SK-N-SH treated with all-trans-retinoic acid at 6 μM for 48 hours (cell line): Measurements from ENCODE around the gene PDGFB.

Source experiments
- ATAC-seq: fragments of 200-7000 bp; cut with Tn5 transposase; 3 replicates; pipeline ENCODE4 v1.9.1; 2020; ENCODE audit warnings: mild to moderate bottlenecking, moderate library complexity
- BACH2 ChIP-seq: fragments of 250-450 bp; sonication (Bioruptor Pico); IDR thresholded peaks from 2 replicates; pipeline ENCODE4 v1.9.0; 2021; ENCODE audit warnings: mild to moderate bottlenecking, borderline replicate concordance
- CSDC2 ChIP-seq: fragments of 250-450 bp; sonication (Bioruptor Pico); IDR thresholded peaks from 2 replicates; pipeline ENCODE4 v1.5.0; 2020; ENCODE audit warnings: mild to moderate bottlenecking, moderate library complexity
- ESRRG ChIP-seq: fragments of 250-450 bp; sonication (Bioruptor Pico); IDR thresholded peaks from 2 replicates; pipeline ENCODE4 v1.6.1; 2021; ENCODE audit warnings: mild to moderate bottlenecking
- GLIS3 ChIP-seq: fragments of 250-450 bp; sonication (Bioruptor Pico); IDR thresholded peaks from 2 replicates; pipeline ENCODE4 v1.5.0; 2020; ENCODE audit warnings: mild to moderate bottlenecking, moderate library complexity
- ISL1 ChIP-seq: fragments of 250-450 bp; sonication (Bioruptor Pico); IDR thresholded peaks from 2 replicates; pipeline ENCODE4 v2.1.2; 2022; ENCODE audit warnings: mild to moderate bottlenecking, moderate library complexity
- OSR1 ChIP-seq: fragments of 250-450 bp; sonication (Bioruptor Pico); IDR thresholded peaks from 2 replicates; pipeline ENCODE4 v1.8.0; 2022; ENCODE audit warnings: moderate library complexity, mild to moderate bottlenecking, inconsistent platforms
- PPARA ChIP-seq: fragments of 250-450 bp; sonication (Bioruptor Pico); IDR thresholded peaks from 2 replicates; pipeline ENCODE4 v1.5.0; 2020; ENCODE audit warnings: mild to moderate bottlenecking, borderline replicate concordance
- RARB ChIP-seq: fragments of 250-450 bp; sonication (Bioruptor Pico); IDR thresholded peaks from 2 replicates; pipeline ENCODE4 v1.8.0; 2021; ENCODE audit warnings: mild to moderate bottlenecking, moderate library complexity
- SNAI2 ChIP-seq: fragments of 250-450 bp; sonication (Bioruptor Pico); IDR thresholded peaks from 2 replicates; pipeline ENCODE4 v1.5.0; 2020; ENCODE audit warnings: mild to moderate bottlenecking, moderate library complexity
- TCF4 ChIP-seq: fragments of 250-450 bp; sonication (Bioruptor Pico); IDR thresholded peaks from 2 replicates; pipeline ENCODE4 v1.8.0; 2021; ENCODE audit warnings: mild to moderate bottlenecking, moderate library complexity, borderline replicate concordance
- TOX ChIP-seq: fragments of 250-450 bp; sonication (Bioruptor Pico); IDR thresholded peaks from 2 replicates; pipeline ENCODE4 v1.8.0; 2021; ENCODE audit warnings: mild to moderate bottlenecking, moderate library complexity, borderline replicate concordance
- ZC3H10 ChIP-seq: fragments of 250-450 bp; sonication (Bioruptor Pico); IDR thresholded peaks from 2 replicates; pipeline ENCODE4 v1.5.1; 2021; ENCODE audit warnings: mild to moderate bottlenecking, moderate library complexity
- ZFP3 ChIP-seq: fragments of 250-450 bp; sonication (Bioruptor Pico); IDR thresholded peaks from 2 replicates; pipeline ENCODE4 v1.5.0; 2020; ENCODE audit warnings: mild to moderate bottlenecking, moderate library complexity
- ZFP30 ChIP-seq: fragments of 450-650 bp; formaldehyde crosslinking; IDR thresholded peaks from 2 replicates; pipeline ENCODE4 v1.5.0; 2022; ENCODE audit warnings: mild to moderate bottlenecking, moderate library complexity
- ZNF565 ChIP-seq: fragments of 450-650 bp; formaldehyde crosslinking; conservative IDR thresholded peaks from 2 replicates; pipeline ENCODE4 v1.5.0; 2020; ENCODE audit warnings: low read depth, mild to moderate bottlenecking, moderate library complexity
- ZNF70 ChIP-seq: fragments of 450-650 bp; formaldehyde crosslinking; IDR thresholded peaks from 2 replicates; pipeline ENCODE4 v1.5.0; 2020; ENCODE audit warnings: mild to moderate bottlenecking, moderate library complexity
- ZNF8 ChIP-seq: fragments of 450-650 bp; formaldehyde crosslinking; IDR thresholded peaks from 2 replicates; pipeline ENCODE4 v1.5.0; 2020; ENCODE audit warnings: mild to moderate bottlenecking, moderate library complexity
- TF ChIP-seq, protein P1 (sequence below): fragments of 250-450 bp; sonication (Bioruptor Pico); IDR thresholded peaks from 2 replicates; pipeline ENCODE4 v1.5.1; 2020; ENCODE audit warnings: low read depth, mild to moderate bottlenecking, moderate library complexity
- TF ChIP-seq, protein P2 (sequence below): fragments of 250-450 bp; sonication (Bioruptor Pico); IDR thresholded peaks from 2 replicates; pipeline ENCODE4 v1.8.0; 2021; ENCODE audit warnings: low read depth, mild to moderate bottlenecking, moderate library complexity, borderline replicate concordance
- TF ChIP-seq, protein P3 (sequence below): fragments of 250-450 bp; sonication (Bioruptor Pico); IDR thresholded peaks from 2 replicates; pipeline ENCODE4 v1.5.0; 2020; ENCODE audit warnings: mild to moderate bottlenecking, moderate library complexity
- TF ChIP-seq, protein P4 (sequence below): fragments of 250-450 bp; sonication (Bioruptor Pico); IDR thresholded peaks from 2 replicates; pipeline ENCODE4 v1.8.0; 2020; ENCODE audit warnings: mild to moderate bottlenecking, moderate library complexity, borderline replicate concordance

Gene PDGFB

DNA sequence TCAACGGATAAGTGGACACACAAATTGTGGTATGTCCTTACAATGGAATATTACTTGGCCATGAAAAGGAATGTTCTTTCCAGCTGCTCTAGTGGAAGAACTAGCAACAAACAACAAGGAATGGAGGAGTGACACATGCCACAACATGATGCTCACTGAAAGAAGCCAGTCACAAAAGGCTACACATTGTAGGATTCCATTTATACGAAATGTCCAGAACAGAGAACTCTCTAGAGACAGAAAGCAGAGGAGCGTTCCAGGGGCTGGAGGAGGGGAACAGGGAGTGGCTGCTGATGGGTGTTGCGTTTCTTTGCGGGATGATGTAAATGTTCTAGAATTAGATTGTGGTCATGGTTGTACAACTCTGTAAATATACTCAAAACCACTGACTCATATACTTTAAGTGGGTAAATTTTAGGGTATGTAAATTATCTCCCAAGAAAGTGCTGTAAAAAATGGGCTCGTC lies 32.4 kb upstream of the PDGFB start:
- ATAC-seq, result no peak
- peak; percentile 97 for TF ChIP-seq ZNF8 (CRISPR knock-in tag)
- TF ChIP-seq, protein P1, sequence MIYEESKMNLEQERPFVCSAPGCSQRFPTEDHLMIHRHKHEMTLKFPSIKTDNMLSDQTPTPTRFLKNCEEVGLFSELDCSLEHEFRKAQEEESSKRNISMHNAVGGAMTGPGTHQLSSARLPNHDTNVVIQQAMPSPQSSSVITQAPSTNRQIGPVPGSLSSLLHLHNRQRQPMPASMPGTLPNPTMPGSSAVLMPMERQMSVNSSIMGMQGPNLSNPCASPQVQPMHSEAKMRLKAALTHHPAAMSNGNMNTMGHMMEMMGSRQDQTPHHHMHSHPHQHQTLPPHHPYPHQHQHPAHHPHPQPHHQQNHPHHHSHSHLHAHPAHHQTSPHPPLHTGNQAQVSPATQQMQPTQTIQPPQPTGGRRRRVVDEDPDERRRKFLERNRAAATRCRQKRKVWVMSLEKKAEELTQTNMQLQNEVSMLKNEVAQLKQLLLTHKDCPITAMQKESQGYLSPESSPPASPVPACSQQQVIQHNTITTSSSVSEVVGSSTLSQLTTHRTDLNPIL, result no peak
- TF ChIP-seq ZFP30 (CRISPR knock-in tag), result no peak

DNA sequence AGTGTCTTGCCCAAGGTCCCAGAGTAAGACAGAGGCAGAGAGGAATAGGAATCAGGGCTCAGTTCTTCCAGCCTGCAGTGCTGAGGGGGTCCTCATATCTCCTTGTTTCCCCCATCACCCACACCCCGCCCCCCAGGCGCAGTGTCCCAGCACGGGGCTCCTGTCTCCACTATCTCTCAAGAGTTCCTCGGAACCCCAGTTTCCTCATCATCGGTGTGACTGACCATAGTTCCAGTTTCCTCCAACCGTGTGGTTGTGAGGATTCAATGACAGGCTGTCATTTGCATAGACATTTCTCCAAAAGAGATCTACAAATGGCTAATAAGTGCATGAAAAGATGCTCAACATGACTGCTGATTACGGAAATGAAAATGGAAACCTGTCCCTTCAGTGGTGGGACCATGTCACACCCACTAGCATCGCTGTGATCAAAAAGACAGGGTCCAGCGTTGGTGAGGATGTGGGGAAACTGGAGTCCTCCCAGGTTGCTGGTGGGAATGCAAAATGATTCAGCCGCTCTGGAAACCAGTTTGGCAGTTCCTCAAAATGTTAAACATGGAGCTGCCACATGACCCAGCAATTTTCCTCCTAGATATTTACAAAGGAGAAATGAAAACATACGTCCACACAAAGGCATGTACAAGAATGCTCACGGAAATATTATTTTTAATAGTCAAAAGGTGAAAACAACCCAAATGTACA lies 31.8 kb upstream of the PDGFB start:
- no peak for ATAC-seq
- no peak for TF ChIP-seq BACH2 (CRISPR knock-in tag)
- no peak for TF ChIP-seq GLIS3 (CRISPR knock-in tag)
- no peak for TF ChIP-seq PPARA (CRISPR knock-in tag)
- no peak for TF ChIP-seq TCF4
- no peak for TF ChIP-seq ZNF565 (CRISPR knock-in tag)
- no peak for TF ChIP-seq ZFP30 (CRISPR knock-in tag)
- TF ChIP-seq CSDC2 (CRISPR knock-in tag), result no peak
- TF ChIP-seq, protein P2, sequence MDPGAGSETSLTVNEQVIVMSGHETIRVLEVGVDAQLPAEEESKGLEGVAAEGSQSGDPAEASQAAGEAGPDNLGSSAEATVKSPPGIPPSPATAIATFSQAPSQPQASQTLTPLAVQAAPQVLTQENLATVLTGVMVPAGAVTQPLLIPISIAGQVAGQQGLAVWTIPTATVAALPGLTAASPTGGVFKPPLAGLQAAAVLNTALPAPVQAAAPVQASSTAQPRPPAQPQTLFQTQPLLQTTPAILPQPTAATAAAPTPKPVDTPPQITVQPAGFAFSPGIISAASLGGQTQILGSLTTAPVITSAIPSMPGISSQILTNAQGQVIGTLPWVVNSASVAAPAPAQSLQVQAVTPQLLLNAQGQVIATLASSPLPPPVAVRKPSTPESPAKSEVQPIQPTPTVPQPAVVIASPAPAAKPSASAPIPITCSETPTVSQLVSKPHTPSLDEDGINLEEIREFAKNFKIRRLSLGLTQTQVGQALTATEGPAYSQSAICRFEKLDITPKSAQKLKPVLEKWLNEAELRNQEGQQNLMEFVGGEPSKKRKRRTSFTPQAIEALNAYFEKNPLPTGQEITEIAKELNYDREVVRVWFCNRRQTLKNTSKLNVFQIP (CRISPR knock-in tag), result no peak
- no peak for TF ChIP-seq ISL1 (CRISPR knock-in tag)
- TF ChIP-seq ZNF8 (CRISPR knock-in tag), result no peak
- no peak for TF ChIP-seq TOX (CRISPR knock-in tag)
- no peak for TF ChIP-seq ZNF70 (CRISPR knock-in tag)
- TF ChIP-seq, protein P3, sequence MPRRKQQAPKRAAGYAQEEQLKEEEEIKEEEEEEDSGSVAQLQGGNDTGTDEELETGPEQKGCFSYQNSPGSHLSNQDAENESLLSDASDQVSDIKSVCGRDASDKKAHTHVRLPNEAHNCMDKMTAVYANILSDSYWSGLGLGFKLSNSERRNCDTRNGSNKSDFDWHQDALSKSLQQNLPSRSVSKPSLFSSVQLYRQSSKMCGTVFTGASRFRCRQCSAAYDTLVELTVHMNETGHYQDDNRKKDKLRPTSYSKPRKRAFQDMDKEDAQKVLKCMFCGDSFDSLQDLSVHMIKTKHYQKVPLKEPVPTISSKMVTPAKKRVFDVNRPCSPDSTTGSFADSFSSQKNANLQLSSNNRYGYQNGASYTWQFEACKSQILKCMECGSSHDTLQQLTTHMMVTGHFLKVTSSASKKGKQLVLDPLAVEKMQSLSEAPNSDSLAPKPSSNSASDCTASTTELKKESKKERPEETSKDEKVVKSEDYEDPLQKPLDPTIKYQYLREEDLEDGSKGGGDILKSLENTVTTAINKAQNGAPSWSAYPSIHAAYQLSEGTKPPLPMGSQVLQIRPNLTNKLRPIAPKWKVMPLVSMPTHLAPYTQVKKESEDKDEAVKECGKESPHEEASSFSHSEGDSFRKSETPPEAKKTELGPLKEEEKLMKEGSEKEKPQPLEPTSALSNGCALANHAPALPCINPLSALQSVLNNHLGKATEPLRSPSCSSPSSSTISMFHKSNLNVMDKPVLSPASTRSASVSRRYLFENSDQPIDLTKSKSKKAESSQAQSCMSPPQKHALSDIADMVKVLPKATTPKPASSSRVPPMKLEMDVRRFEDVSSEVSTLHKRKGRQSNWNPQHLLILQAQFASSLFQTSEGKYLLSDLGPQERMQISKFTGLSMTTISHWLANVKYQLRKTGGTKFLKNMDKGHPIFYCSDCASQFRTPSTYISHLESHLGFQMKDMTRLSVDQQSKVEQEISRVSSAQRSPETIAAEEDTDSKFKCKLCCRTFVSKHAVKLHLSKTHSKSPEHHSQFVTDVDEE (CRISPR knock-in tag), result no peak
- no peak for TF ChIP-seq ZFP3 (CRISPR knock-in tag)
- TF ChIP-seq SNAI2 (CRISPR knock-in tag), result no peak
- TF ChIP-seq RARB (CRISPR knock-in tag), result no peak
- TF ChIP-seq, protein P4, sequence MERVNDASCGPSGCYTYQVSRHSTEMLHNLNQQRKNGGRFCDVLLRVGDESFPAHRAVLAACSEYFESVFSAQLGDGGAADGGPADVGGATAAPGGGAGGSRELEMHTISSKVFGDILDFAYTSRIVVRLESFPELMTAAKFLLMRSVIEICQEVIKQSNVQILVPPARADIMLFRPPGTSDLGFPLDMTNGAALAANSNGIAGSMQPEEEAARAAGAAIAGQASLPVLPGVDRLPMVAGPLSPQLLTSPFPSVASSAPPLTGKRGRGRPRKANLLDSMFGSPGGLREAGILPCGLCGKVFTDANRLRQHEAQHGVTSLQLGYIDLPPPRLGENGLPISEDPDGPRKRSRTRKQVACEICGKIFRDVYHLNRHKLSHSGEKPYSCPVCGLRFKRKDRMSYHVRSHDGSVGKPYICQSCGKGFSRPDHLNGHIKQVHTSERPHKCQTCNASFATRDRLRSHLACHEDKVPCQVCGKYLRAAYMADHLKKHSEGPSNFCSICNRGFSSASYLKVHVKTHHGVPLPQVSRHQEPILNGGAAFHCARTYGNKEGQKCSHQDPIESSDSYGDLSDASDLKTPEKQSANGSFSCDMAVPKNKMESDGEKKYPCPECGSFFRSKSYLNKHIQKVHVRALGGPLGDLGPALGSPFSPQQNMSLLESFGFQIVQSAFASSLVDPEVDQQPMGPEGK (CRISPR knock-in tag), result no peak
- TF ChIP-seq, protein P1, result no peak

DNA sequence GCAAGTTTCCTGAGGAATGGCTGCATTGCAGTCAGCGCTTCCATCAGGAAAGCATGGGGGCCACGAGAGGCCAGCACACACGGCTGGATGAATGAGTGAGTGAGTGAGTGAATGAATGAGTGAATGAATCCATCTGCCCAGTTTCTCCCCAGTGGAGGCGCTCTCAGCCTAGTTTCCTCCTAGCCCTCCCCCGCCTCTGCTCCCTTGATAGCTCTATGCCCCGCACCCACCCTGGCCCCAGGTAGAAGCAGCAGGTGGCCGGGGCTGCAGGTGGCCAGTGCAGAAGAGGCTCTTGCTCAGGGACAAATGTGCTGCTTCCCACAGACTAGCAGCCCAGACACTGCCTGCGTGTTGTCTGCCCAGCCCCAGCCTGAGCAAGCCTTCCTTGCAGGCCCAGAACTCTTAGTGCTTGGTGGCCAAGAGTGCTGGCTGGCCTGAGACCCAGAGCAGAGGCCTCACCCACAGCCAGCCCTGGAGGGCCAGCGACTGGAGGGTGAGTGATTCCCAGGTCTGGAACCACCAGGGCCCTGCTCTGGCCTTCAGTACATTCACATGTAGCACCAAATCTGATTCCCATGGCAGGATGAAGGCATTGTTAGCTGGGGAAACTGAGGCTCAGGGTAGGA lies 31.1 kb upstream of the PDGFB start:
- ATAC-seq, result no peak
- TF ChIP-seq ZNF8 (CRISPR knock-in tag) (no peak), ESRRG (no peak), RARB (CRISPR knock-in tag) (no peak), ISL1 (CRISPR knock-in tag) (no peak), OSR1 (CRISPR knock-in tag) (no peak), BACH2 (CRISPR knock-in tag) (no peak), ZFP30 (CRISPR knock-in tag) (no peak), PPARA (CRISPR knock-in tag) (no peak), ZNF565 (CRISPR knock-in tag) (no peak), CSDC2 (CRISPR knock-in tag) (no peak), ZFP3 (CRISPR knock-in tag) (no peak), ZC3H10 (CRISPR knock-in tag) (no peak)
- TF ChIP-seq, protein P2 (CRISPR knock-in tag), result no peak
- TF ChIP-seq, protein P3 (CRISPR knock-in tag), result no peak
